Measurements from ENCODE around the gene M1AP. TPM values are rescaled to one million over a fixed set of nuclear protein-coding genes. Genes with fewer than 3 reads are reported as not detected.

M1AP gene
- total and polyA plus RNA-seq, 9 donors, result 0.36 to 0.72 (median 0.45) TPM; not detected in 3

- H3K9me3 ChIP-seq, result no peaks in the 10 kb centered on the region
- H3K4me3 ChIP-seq, result no peak overlapping the region
- no peak for DNase-seq
- H3K4me1 ChIP-seq (ENCODE audit: insufficient read depth), result peaks cover 7% of the 10 kb centered on the region
- TF ChIP-seq POLR2A (IDR thresholded peaks at IDR 0.05), result no peak
- no peak for TF ChIP-seq EP300 (IDR thresholded peaks at IDR 0.05)
- no peak for TF ChIP-seq CTCF (IDR thresholded peaks at IDR 0.05)
- H3K27me3 ChIP-seq, result no peaks in the 10 kb centered on the region
- H3K36me3 ChIP-seq, result no peaks in the 10 kb centered on the region
- WGBS, 3 donors, result 76 to 84% (median 80%) methylated on average over 12 of the region's 12 CpGs
- intact Hi-C loops (cut with DNase I), result loop anchor here in 1 of 4 donors (5.0 kb wide), 1 partner anchor 52 kb away; the partner anchor contains the start of genes CCDC142 and TTC31
- no peak overlapping the region for H3K27ac ChIP-seq
These were observed 113.7 kb downstream of the M1AP start for GRCh38 chr2:74534411-74534810.

DNA sequence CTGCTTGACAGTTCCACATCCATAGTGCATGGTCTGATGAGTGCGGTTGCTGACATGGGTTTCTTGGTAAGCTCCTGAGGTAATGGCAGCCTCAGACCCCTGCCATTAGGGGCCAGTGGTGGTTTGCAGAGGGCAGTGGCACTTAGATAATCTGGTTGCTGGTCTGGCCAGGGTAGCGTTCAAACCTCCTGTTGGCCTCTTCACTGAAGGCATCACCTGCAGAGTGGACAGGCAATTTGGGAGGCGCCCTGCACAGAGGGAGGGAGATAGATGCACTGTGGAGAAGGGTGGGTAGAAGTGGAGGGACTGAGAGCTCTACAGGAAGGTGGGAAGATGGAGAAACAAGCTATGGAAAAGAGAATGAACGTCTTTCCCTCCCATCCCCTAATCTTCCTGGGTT is 114.7 kb downstream of the M1AP start:
- no peaks in the 10 kb centered on the region for H3K27me3 ChIP-seq
- intact Hi-C loops (cut with DNase I), result loop anchor here in 1 of 4 donors (5.0 kb wide), 1 partner anchor 51 kb away; the partner anchor contains the start of genes CCDC142 and TTC31
- 66 to 75% (median 72%) methylated on average over 4 of the region's 4 CpGs for WGBS, 3 donors

GRCh38 chr2:74532222-74532621 is 115.9 kb downstream of the M1AP start:
- H3K36me3 ChIP-seq, result no peaks in the 10 kb centered on the region
- no peaks in the 10 kb centered on the region for H3K27me3 ChIP-seq
- H3K4me3 ChIP-seq, result no peak overlapping the region
- no peak overlapping the region for H3K27ac ChIP-seq
- TF ChIP-seq EP300 (IDR thresholded peaks at IDR 0.05) (no peak), CTCF (IDR thresholded peaks at IDR 0.05) (no peak), POLR2A (IDR thresholded peaks at IDR 0.05) (no peak)
- no peaks in the 10 kb centered on the region for H3K9me3 ChIP-seq
- intact Hi-C loops (cut with DNase I), result loop anchor here in 1 of 4 donors (5.0 kb wide), 1 partner anchor 50 kb away; the partner anchor contains the start of genes CCDC142 and TTC31
- H3K4me1 ChIP-seq (ENCODE audit: insufficient read depth), result peaks cover 13% of the 10 kb centered on the region
- no peak for DNase-seq

More for the DNA sequence above, 114.7 kb downstream of the M1AP start:
- TF ChIP-seq EP300 (IDR thresholded peaks at IDR 0.05) (no peak), CTCF (IDR thresholded peaks at IDR 0.05) (no peak), POLR2A (IDR thresholded peaks at IDR 0.05) (no peak)
- DNase-seq, result no peak
- H3K4me1 ChIP-seq (ENCODE audit: insufficient read depth), result peaks cover 12% of the 10 kb centered on the region
- no peak overlapping the region for H3K27ac ChIP-seq
- H3K9me3 ChIP-seq, result no peaks in the 10 kb centered on the region
- H3K4me3 ChIP-seq, result no peak overlapping the region
- H3K36me3 ChIP-seq, result no peaks in the 10 kb centered on the region

DNA sequence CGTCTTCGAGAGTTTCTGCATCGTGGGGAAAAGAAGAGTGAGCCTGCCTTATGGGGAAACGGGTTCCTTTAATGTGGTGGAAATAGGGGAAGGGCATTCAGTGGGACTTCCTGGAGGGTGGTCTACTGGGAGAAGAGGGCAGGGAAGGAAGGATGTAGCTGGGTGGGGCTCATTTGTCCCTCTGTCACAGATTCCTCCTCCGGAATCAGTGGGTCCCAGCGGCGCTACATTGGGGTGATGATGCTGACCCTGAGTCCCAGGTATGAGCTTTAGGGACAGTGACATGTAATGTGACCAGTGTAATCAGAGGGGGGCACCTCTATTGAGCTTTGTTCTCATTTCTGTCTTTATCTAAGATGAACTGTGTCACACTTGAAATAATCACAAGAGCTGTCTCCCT is 116.5 kb downstream of the M1AP start:
- WGBS, 3 donors, result 83 to 86% (median 84%) methylated on average over 7 of the region's 7 CpGs
- no peaks in the 10 kb centered on the region for H3K9me3 ChIP-seq
- peaks cover 13% of the 10 kb centered on the region for H3K4me1 ChIP-seq (ENCODE audit: insufficient read depth)
- no peaks in the 10 kb centered on the region for H3K27me3 ChIP-seq
- no peak for DNase-seq
- H3K36me3 ChIP-seq, result no peaks in the 10 kb centered on the region
- no peak overlapping the region for H3K4me3 ChIP-seq
- no peak overlapping the region for H3K27ac ChIP-seq
- TF ChIP-seq EP300 (IDR thresholded peaks at IDR 0.05) (no peak), CTCF (IDR thresholded peaks at IDR 0.05) (no peak), POLR2A (IDR thresholded peaks at IDR 0.05) (no peak)
- intact Hi-C loops (cut with DNase I), result loop anchor here in 1 of 4 donors (5.0 kb wide), 1 partner anchor 49 kb away; the partner anchor contains the start of genes CCDC142 and TTC31
